Aorta (tissue), 5 donors: ENCODE data around the gene PDSS2. TPM values are rescaled to one million over a fixed set of nuclear protein-coding genes. Genes with fewer than 3 reads are reported as not detected.

Experiments
- ATAC-seq: fragments of 200-7000 bp; cut with Tn5 transposase; one replicate; pipeline ENCODE4 v1.9.1; 2022; ENCODE audit warnings: moderate library complexity; ENCODE audit not compliant: low FRiP score
- DNase-seq, 2 donors: peaks; one replicate each; pipeline ENCODE4 v3.0.0-alpha.2; 2020
- H3K27ac ChIP-seq, 2 donors: one replicate each; pipeline ENCODE4 v1.5.1; 2013; ENCODE audit warnings: low read length in 2 of 2, mild to moderate bottlenecking in 2 of 2, moderate library complexity in 2 of 2, control low read depth in 1 of 2, inconsistent platforms in 1 of 2, low read depth in 1 of 2
- H3K27me3 ChIP-seq, 2 donors: one replicate each; pipeline ENCODE4 v1.6.1; 2013; ENCODE audit warnings: control low read depth in 1 of 2, low read length in 1 of 2, mild to moderate bottlenecking in 1 of 2, moderate library complexity in 1 of 2; ENCODE audit not compliant: insufficient read depth in 2 of 2, control insufficient read depth in 1 of 2
- H3K36me3 ChIP-seq, 2 donors: one replicate each; pipeline ENCODE4 v1.6.1; 2013; ENCODE audit warnings: control low read depth in 1 of 2, low read length in 1 of 2, mild to moderate bottlenecking in 1 of 2; ENCODE audit not compliant: insufficient read depth in 2 of 2, control insufficient read depth in 1 of 2
- H3K4me1 ChIP-seq, 2 donors: one replicate each; pipeline ENCODE4 v1.6.1; 2013; ENCODE audit warnings: low read length in 2 of 2, control low read depth in 1 of 2, mild to moderate bottlenecking in 1 of 2, moderate library complexity in 1 of 2; ENCODE audit not compliant: insufficient read depth in 2 of 2, control insufficient read depth in 1 of 2
- H3K4me3 ChIP-seq, 2 donors: one replicate each; pipeline ENCODE4 v1.5.1; 2013; ENCODE audit warnings: low read length in 2 of 2, control low read depth in 1 of 2, mild to moderate bottlenecking in 1 of 2
- H3K9me3 ChIP-seq: one replicate; pipeline ENCODE4 v1.6.1; 2013; ENCODE audit warnings: mild to moderate bottlenecking, low read length; ENCODE audit not compliant: control insufficient read depth
- WGBS, 2 donors: extraction: QIAGEN DNeasy Blood & Tissue Kit; methylation state at CpG; one replicate each; pipeline ENCODE4 v1.1.7; 2013; 5-methylcytosine and 5-hydroxymethylcytosine counted together
- intact Hi-C, 2 donors: fragments of 100-400 bp; cut with DNase I; formaldehyde crosslinking; loops; one replicate each; pipeline versions ENCODE4 v1.14.2 to v1.15.0; 2022
- polyA plus RNA-seq, 2 donors: library from polyadenylated mRNA; stranded (reverse); fragments of 200-250 nt; gene quantifications; one replicate each; pipeline ENCODE4 v1.2.3, GENCODE V29; 2013
- total RNA-seq, 2 donors: library from RNA; stranded (reverse); fragmentation: NEBNext Ultra II Directional; extraction: Animal tissue kit (Norgen Biotek cat#: 25700); gene quantifications; one replicate each; pipeline ENCODE4 v1.2.1, GENCODE V29; 2021
- donor health status: healthy with polysubstance abuse.
- donor health status: Bipolar disorder and iron deficiency.
- donor health status: DM: no; HTN: no; CAD: no.
- donor health status: DM: no; HTN: no; CAD: no.
- donor health status: DM: yes; HTN: yes; CAD: no.

The PDSS2 gene
- total and polyA plus RNA-seq, 4 donors = 5.3 to 12.9 (median 9.0) TPM

DNA sequence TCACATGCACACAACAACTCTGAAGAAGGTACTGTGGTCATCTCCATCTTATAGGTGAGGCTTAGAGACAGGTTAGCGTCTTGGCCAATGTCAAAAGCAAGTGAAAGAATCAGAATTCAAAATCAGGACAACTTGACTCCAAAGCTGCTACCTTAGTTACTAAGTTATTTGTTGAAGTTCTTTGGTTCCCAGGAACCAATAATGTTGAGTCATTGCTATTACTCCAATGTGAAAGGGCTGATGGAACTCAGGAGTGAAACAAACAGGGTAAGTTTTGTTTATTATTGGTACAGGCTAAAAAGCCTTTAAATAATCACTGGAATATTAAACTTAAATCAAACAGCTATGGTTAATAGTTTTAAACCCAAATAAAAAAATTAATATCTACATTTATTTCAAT is 111.1 kb downstream of the PDSS2 start:
- DNase-seq (no peak), ATAC-seq (no peak)
- H3K27me3 ChIP-seq = no peaks in the 10 kb centered on the region
- intact Hi-C loops = no loop called here
- 91 to 99% methylated on average over 1 of the region's 1 CpG for WGBS, 2 donors
- peaks cover 0 to 3% of the 10 kb centered on the region in 2 donors for H3K4me1 ChIP-seq
- H3K9me3 ChIP-seq = no peaks in the 10 kb centered on the region
- no peak overlapping the region for H3K4me3 ChIP-seq
- H3K36me3 ChIP-seq = peaks cover 0 to 2% of the 10 kb centered on the region in 2 donors
- H3K27ac ChIP-seq = no peak overlapping the region

GRCh38 chr6:107345393-107345792 is 114.0 kb downstream of the PDSS2 start:
- ATAC-seq (no peak), DNase-seq (no peak)
- Histone ChIP-seq H3K4me1 (peaks cover 0 to 3% of the 10 kb centered on the region in 2 donors), H3K27ac (no peak overlapping the region), H3K4me3 (no peak overlapping the region), H3K9me3 (no peaks in the 10 kb centered on the region), H3K36me3 (peaks cover 0 to 2% of the 10 kb centered on the region in 2 donors), H3K27me3 (no peaks in the 10 kb centered on the region)
- intact Hi-C loops = no loop called here

- Histone ChIP-seq H3K27ac (no peak overlapping the region), H3K4me1 (peaks cover 0 to 3% of the 10 kb centered on the region in 2 donors), H3K27me3 (no peaks in the 10 kb centered on the region), H3K4me3 (no peak overlapping the region), H3K9me3 (no peaks in the 10 kb centered on the region), H3K36me3 (peaks cover 0 to 2% of the 10 kb centered on the region in 2 donors)
- intact Hi-C loops = no loop called here
- 95 to 98% methylated on average over 2 of the region's 2 CpGs for WGBS, 2 donors
- ATAC-seq = no peak
- DNase-seq = no peak
These were observed 114.4 kb downstream of the PDSS2 start for GRCh38 chr6:107344981-107345380.

- Histone ChIP-seq H3K4me3 (no peak overlapping the region), H3K4me1 (peaks cover 0 to 3% of the 10 kb centered on the region in 2 donors), H3K27me3 (no peaks in the 10 kb centered on the region), H3K27ac (peak overlapping the region in 1 of 2 donors; percentile 17), H3K36me3 (peaks cover 0 to 2% of the 10 kb centered on the region in 2 donors), H3K9me3 (no peaks in the 10 kb centered on the region)
- DNase-seq (no peak), ATAC-seq (no peak)
- intact Hi-C loops = no loop called here
- WGBS, 2 donors = 35 to 46% methylated on average over 2 of the region's 2 CpGs
These were observed 115.0 kb downstream of the PDSS2 start for GRCh38 chr6:107344383-107344782.

DNA sequence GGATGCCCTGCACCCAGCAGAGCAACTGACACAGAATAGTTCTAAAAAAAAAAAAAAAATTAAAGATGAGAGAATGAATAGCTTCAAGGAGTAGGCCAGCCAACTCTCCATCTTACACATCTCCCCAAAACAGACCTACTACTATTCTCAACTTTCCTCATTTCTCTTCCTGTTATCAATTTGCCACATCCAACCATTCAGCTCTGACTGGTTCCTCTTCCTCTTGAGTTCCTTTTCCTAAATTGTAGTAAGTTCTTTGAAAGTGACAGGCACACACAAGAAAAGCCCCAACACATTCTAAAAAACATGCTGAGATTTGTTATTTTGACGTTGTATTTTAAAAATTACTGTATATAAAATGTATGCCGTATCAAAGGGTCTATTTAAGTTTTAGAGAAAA is 117.2 kb downstream of the PDSS2 start:
- no peaks in the 10 kb centered on the region for H3K9me3 ChIP-seq
- H3K4me3 ChIP-seq = no peak overlapping the region
- H3K36me3 ChIP-seq = peaks cover 0 to 2% of the 10 kb centered on the region in 2 donors
- no peaks in the 10 kb centered on the region for H3K27me3 ChIP-seq
- peaks cover 0 to 3% of the 10 kb centered on the region in 2 donors for H3K4me1 ChIP-seq
- DNase-seq (no peak), ATAC-seq (no peak)
- H3K27ac ChIP-seq = no peak overlapping the region
- intact Hi-C loops = no loop called here
- WGBS, 2 donors = 96 to 97% methylated on average over 2 of the region's 2 CpGs

DNA sequence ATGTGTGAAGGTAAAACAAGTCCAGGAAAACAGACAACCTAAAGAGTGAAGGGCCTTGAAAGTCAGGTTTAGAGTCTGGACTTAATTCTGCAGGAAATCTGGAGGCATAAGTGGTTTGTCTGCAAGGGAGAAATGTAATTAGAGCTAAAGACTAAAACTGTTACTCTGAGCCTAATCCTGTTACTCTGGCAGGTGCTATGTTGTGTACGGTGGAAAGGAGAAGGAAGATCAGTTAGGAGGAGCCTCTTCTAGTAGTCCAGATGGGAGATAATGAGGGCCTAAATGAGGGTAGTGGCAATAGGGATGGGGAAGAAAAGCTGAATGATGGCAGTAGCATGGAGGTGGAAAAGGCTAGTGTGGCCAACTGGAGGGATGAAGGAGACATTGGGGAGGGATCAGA is 118.5 kb downstream of the PDSS2 start:
- no peak for DNase-seq
- peaks cover 0 to 3% of the 10 kb centered on the region in 2 donors for H3K4me1 ChIP-seq
- WGBS, 2 donors = 86 to 92% methylated on average over 1 of the region's 1 CpG
- H3K36me3 ChIP-seq = no peaks in the 10 kb centered on the region
- intact Hi-C loops = no loop called here
- no peak overlapping the region for H3K4me3 ChIP-seq
- no peaks in the 10 kb centered on the region for H3K27me3 ChIP-seq
- H3K9me3 ChIP-seq = no peaks in the 10 kb centered on the region
- ATAC-seq = no peak
- H3K27ac ChIP-seq = no peak overlapping the region

GRCh38 chr6:107337191-107337741 is 122.1 kb downstream of the PDSS2 start:
- Histone ChIP-seq H3K36me3 (no peaks in the 10 kb centered on the region), H3K4me3 (no peak overlapping the region), H3K4me1 (no peaks in the 10 kb centered on the region), H3K9me3 (no peaks in the 10 kb centered on the region), H3K27me3 (no peaks in the 10 kb centered on the region), H3K27ac (no peak overlapping the region)
- ATAC-seq (no peak), DNase-seq (no peak)
- intact Hi-C loops = no loop called here

DNA sequence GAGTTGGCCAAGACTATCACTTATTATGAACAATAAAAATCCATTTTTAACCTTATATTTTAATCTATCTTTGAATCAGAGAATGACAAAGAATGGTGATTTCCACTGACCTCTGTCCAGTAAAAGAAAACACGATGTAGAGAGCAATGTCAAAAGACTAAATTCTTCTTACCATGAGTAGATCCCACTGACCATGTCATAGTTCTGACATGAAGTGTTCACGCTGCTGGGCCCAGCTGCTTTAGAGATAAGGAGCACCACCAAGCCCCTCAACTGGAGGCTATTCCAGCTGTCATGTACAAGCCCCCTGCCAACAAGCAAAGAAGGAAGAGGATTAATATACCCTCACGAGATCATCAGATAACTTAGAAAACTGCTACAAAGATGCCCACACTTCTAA is 125.3 kb downstream of the PDSS2 start:
- Histone ChIP-seq H3K4me1 (no peaks in the 10 kb centered on the region), H3K9me3 (no peaks in the 10 kb centered on the region), H3K27me3 (no peaks in the 10 kb centered on the region), H3K4me3 (no peak overlapping the region), H3K36me3 (no peaks in the 10 kb centered on the region), H3K27ac (no peak overlapping the region)
- WGBS, 2 donors = 88 to 90% methylated on average over 3 of the region's 3 CpGs
- DNase-seq (no peak), ATAC-seq (no peak)
- intact Hi-C loops = no loop called here

GRCh38 chr6:107333491-107333890 is 125.9 kb downstream of the PDSS2 start:
- DNase-seq (no peak), ATAC-seq (no peak)
- H3K4me3 ChIP-seq = no peak overlapping the region
- H3K4me1 ChIP-seq = peaks cover 0 to 2% of the 10 kb centered on the region in 2 donors
- 94 to 96% methylated on average over 2 of the region's 2 CpGs for WGBS, 2 donors
- no peaks in the 10 kb centered on the region for H3K36me3 ChIP-seq
- no peaks in the 10 kb centered on the region for H3K27me3 ChIP-seq
- intact Hi-C loops = no loop called here
- H3K9me3 ChIP-seq = no peaks in the 10 kb centered on the region
- H3K27ac ChIP-seq = no peak overlapping the region
